HEK293 (cell line): ENCODE results near the gene LDLRAD2.

ENCODE experiments used
- OVOL3 ChIP-seq: fragments of 450-650 bp; formaldehyde crosslinking; IDR thresholded peaks from 2 replicates; pipeline ENCODE4 v1.5.1; 2016; ENCODE audit warnings: missing biosample characterization, missing genetic modification characterization
- SCRT1 ChIP-seq: fragments of 450-650 bp; formaldehyde crosslinking; IDR thresholded peaks from 2 replicates; pipeline ENCODE4 v1.5.1; 2016; ENCODE audit warnings: missing biosample characterization, missing genetic modification characterization, borderline replicate concordance
- SP2 ChIP-seq: fragments of 450-650 bp; formaldehyde crosslinking; IDR thresholded peaks from 2 replicates; pipeline ENCODE4 v1.5.1; 2016; ENCODE audit warnings: missing biosample characterization, missing genetic modification characterization
- ZNF121 ChIP-seq: fragments of 450-650 bp; formaldehyde crosslinking; IDR thresholded peaks from 2 replicates; pipeline ENCODE4 v1.5.1; 2016; ENCODE audit warnings: missing biosample characterization, missing genetic modification characterization
- ZNF132 ChIP-seq: fragments of 450-650 bp; formaldehyde crosslinking; IDR thresholded peaks from 2 replicates; pipeline ENCODE4 v1.5.1; 2017; ENCODE audit warnings: missing biosample characterization, missing genetic modification characterization, borderline replicate concordance
- ZNF19 ChIP-seq: fragments of 450-650 bp; formaldehyde crosslinking; IDR thresholded peaks from 2 replicates; pipeline ENCODE4; 2016; ENCODE audit warnings: missing biosample characterization, missing genetic modification characterization, low read depth
- ZNF335 ChIP-seq: fragments of 450-650 bp; formaldehyde crosslinking; conservative IDR thresholded peaks from 2 replicates; pipeline ENCODE4 v1.5.1; 2016; ENCODE audit warnings: missing biosample characterization, missing genetic modification characterization
- ZNF768 ChIP-seq: fragments of 450-650 bp; formaldehyde crosslinking; IDR thresholded peaks from 2 replicates; pipeline ENCODE4 v1.5.1; 2018; ENCODE audit warnings: missing biosample characterization, mild to moderate bottlenecking, missing genetic modification characterization
- TF ChIP-seq, protein P1 (sequence below): fragments of 450-650 bp; formaldehyde crosslinking; IDR thresholded peaks from 2 replicates; pipeline ENCODE4 v1.5.1; 2016; ENCODE audit warnings: missing biosample characterization, missing genetic modification characterization
- TF ChIP-seq, protein P2 (sequence below): fragments of 450-650 bp; formaldehyde crosslinking; IDR thresholded peaks from 2 replicates; pipeline ENCODE4 v1.5.1; 2016; ENCODE audit warnings: missing biosample characterization, missing genetic modification characterization, borderline replicate concordance
- TF ChIP-seq, protein P3 (sequence below): fragments of 450-650 bp; formaldehyde crosslinking; IDR thresholded peaks from 2 replicates; pipeline ENCODE4 v1.5.1; 2017; ENCODE audit warnings: missing biosample characterization, mild to moderate bottlenecking, missing genetic modification characterization, moderate library complexity
- TF ChIP-seq, protein P4 (sequence below): sonication (generic); formaldehyde crosslinking; IDR thresholded peaks from 2 replicates; pipeline ENCODE4 v1.8.1; 2022; ENCODE audit warnings: mild to moderate bottlenecking, moderate library complexity, missing genetic modification reagents

DNA sequence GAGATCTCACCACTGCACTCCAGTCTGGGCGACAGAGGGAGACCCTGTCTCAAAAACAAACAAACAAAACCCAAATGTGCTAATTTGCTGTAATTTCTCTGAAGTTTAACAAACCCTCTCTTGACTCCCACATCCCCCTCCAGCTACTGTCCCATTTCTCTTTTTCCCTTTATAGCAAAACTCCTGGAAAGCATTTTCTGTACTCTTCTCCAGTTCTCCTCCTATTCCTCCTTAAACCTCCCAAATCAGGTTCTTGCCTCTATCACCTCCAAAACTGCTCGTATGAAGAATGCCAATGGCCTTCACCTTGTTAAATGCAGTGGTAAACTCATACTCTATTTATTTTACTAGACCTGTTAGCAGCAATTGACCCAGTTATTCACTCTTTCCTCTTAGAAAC is 25.4 kb upstream of the LDLRAD2 start:
- TF ChIP-seq, protein P1, sequence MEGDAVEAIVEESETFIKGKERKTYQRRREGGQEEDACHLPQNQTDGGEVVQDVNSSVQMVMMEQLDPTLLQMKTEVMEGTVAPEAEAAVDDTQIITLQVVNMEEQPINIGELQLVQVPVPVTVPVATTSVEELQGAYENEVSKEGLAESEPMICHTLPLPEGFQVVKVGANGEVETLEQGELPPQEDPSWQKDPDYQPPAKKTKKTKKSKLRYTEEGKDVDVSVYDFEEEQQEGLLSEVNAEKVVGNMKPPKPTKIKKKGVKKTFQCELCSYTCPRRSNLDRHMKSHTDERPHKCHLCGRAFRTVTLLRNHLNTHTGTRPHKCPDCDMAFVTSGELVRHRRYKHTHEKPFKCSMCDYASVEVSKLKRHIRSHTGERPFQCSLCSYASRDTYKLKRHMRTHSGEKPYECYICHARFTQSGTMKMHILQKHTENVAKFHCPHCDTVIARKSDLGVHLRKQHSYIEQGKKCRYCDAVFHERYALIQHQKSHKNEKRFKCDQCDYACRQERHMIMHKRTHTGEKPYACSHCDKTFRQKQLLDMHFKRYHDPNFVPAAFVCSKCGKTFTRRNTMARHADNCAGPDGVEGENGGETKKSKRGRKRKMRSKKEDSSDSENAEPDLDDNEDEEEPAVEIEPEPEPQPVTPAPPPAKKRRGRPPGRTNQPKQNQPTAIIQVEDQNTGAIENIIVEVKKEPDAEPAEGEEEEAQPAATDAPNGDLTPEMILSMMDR (tag by site-specific recombination) = no peak
- TF ChIP-seq, protein P2, sequence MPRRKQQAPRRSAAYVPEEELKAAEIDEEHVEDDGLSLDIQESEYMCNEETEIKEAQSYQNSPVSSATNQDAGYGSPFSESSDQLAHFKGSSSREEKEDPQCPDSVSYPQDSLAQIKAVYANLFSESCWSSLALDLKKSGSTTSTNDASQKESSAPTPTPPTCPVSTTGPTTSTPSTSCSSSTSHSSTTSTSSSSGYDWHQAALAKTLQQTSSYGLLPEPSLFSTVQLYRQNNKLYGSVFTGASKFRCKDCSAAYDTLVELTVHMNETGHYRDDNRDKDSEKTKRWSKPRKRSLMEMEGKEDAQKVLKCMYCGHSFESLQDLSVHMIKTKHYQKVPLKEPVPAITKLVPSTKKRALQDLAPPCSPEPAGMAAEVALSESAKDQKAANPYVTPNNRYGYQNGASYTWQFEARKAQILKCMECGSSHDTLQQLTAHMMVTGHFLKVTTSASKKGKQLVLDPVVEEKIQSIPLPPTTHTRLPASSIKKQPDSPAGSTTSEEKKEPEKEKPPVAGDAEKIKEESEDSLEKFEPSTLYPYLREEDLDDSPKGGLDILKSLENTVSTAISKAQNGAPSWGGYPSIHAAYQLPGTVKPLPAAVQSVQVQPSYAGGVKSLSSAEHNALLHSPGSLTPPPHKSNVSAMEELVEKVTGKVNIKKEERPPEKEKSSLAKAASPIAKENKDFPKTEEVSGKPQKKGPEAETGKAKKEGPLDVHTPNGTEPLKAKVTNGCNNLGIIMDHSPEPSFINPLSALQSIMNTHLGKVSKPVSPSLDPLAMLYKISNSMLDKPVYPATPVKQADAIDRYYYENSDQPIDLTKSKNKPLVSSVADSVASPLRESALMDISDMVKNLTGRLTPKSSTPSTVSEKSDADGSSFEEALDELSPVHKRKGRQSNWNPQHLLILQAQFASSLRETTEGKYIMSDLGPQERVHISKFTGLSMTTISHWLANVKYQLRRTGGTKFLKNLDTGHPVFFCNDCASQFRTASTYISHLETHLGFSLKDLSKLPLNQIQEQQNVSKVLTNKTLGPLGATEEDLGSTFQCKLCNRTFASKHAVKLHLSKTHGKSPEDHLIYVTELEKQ = no peak
- TF ChIP-seq SP2 (tag by site-specific recombination) (no peak), ZNF768 (tag by site-specific recombination) (no peak), ZNF19 (tag by site-specific recombination) (no peak), ZNF132 (no peak), ZNF335 (tag by site-specific recombination) (no peak), SCRT1 (no peak), ZNF121 (no peak), OVOL3 (tag by site-specific recombination) (no peak)
- TF ChIP-seq, protein P3, sequence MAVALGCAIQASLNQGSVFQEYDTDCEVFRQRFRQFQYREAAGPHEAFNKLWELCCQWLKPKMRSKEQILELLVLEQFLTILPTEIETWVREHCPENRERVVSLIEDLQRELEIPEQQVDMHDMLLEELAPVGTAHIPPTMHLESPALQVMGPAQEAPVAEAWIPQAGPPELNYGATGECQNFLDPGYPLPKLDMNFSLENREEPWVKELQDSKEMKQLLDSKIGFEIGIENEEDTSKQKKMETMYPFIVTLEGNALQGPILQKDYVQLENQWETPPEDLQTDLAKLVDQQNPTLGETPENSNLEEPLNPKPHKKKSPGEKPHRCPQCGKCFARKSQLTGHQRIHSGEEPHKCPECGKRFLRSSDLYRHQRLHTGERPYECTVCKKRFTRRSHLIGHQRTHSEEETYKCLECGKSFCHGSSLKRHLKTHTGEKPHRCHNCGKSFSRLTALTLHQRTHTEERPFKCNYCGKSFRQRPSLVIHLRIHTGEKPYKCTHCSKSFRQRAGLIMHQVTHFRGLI (tag by site-specific recombination) = no peak
- TF ChIP-seq, protein P4, sequence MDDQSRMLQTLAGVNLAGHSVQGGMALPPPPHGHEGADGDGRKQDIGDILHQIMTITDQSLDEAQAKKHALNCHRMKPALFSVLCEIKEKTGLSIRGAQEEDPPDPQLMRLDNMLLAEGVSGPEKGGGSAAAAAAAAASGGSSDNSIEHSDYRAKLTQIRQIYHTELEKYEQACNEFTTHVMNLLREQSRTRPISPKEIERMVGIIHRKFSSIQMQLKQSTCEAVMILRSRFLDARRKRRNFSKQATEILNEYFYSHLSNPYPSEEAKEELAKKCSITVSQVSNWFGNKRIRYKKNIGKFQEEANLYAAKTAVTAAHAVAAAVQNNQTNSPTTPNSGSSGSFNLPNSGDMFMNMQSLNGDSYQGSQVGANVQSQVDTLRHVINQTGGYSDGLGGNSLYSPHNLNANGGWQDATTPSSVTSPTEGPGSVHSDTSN (CRISPR knock-in tag) = no peak
